GM21390 (cell line): ENCODE measurements around the gene HJV.
A peak's percentile ranks its signal among the peaks of the same experiment; 100 is the strongest.
"Not testable (repeated sequence)": the region's sequence is repeated elsewhere in the genome, so short reads cannot be mapped to it uniquely, and the experiment has no call there.

Source experiments
- ATAC-seq: cut with Tn5 transposase; IDR thresholded peaks from one replicate; pipeline ENCODE4 v1.9.1; 2021; ENCODE audit not compliant: unreplicated experiment

Gene HJV, protein sequence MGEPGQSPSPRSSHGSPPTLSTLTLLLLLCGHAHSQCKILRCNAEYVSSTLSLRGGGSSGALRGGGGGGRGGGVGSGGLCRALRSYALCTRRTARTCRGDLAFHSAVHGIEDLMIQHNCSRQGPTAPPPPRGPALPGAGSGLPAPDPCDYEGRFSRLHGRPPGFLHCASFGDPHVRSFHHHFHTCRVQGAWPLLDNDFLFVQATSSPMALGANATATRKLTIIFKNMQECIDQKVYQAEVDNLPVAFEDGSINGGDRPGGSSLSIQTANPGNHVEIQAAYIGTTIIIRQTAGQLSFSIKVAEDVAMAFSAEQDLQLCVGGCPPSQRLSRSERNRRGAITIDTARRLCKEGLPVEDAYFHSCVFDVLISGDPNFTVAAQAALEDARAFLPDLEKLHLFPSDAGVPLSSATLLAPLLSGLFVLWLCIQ

GRCh38 chr1:146021622-146022402 is at the start of gene HJV:
TSS of gene HJV (minus strand) at chr1:146021735. CDS start at chr1:146020231, 1,504 bp downstream.
- ATAC-seq, result no peak

DNA sequence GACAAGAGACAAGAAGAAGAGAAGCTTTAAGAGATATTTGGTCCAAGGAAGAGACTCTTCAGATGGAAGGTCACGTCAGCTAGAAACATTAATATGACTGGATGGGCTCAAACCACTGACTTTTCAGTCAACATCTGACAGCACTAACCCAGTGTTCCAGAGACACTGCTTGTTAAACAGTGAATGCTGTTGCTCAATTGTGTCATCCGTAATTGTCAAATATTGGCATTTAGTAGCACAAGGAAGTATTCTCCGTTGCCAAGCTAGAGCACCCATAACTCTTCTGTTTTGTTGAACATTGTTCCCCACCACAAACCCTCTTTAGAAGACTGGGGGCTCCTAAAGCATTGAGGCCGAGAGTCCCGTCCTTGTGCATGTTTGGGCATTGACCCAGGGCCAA is 37.6 kb upstream of the HJV start:
- ATAC-seq, result not testable (repeated sequence)

DNA sequence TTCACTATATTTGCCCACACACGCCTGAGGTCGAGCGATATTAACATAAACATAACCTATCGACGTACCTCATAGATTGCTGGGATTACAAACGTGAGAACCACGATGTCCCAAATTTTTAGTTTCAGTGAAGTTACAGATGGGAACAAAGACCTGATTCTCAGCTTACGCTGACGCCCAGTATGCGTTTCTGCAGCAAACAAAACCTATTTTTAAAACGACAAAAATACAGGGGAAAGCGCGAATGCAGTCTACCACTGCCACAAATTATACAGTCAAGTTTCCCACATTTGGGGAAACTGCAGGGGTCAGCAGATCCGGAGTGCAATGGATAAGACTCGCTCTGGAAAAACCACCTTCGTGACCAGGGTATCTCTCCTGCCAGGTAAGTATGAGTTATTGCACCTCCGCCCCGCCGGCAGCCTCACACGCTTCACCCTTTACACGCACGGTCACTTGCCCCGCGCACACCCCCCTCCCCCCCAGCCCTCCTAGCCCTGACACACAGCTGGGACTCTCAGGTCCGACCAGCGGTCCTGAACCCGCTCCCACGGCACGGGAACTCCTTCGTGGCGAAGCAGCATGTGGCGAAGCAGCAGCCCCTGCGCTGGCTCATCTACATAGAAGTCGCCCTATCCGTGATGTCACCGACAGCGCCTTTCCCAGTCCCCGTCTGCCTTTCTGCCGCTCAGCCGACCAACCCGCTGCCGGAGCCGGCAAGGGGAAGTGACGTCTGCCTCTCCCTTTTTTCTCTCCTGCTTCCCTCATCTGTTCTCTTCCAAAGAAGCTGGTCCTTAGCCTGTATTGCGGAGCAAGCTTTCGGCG is 30.5 kb upstream of the HJV start:
- peak; percentile 88 for ATAC-seq

- no peak for ATAC-seq
Observed at GRCh38 chr1:146051452-146051851, 29.9 kb upstream of the HJV start.

DNA sequence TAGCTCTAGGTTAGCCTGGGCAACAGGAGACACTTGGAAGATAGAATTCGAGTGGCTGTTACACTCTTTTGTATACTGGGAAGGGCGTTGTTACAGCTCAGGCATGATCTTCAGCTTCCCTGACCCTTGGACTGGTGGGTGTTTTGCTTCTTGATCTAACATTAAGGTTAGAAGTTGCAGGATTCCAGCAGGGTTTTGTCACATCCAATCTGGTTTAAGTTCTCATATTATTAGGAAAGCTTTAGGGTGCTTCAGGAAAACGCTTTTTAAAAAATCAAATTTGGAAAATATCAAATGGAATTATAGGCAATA is 29.1 kb upstream of the HJV start:
- ATAC-seq, result not testable (repeated sequence)

DNA sequence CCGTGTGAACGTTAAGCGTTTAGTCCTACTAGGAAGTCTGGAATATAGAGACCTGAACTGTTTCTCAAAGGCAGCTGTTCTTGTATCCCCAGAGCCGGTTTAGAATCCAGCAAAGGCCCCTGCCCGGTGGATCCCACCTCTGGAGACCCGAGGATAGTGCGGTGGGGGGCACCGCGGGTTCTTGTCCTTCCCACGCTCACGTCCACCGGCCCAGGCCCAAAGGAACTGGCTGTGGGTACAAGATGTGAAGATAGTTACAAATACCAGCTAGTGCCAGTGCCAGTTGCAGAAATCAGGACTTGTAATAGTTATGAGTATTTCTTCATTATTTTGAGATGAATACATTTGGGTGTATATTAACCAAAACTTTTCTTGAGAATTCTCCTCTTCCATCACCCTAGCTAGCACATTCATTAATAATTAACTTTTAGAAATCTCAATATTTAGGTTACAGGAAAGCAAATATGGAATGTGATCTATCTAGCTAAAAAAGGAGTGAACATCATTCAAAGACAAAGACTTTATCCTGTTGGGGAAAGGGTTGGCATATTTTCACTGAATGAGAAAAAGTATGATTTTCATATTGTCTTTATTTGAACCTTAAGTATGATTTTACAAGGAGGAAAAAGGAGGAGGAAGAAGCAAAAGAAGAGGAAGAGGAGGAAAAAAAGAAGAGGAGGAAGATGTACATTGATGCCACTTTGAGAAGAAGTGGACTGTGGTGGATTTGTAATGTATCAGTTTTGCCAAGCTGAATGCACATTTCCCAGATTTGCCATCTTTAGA is 28.5 kb upstream of the HJV start:
- not testable (repeated sequence) for ATAC-seq

DNA sequence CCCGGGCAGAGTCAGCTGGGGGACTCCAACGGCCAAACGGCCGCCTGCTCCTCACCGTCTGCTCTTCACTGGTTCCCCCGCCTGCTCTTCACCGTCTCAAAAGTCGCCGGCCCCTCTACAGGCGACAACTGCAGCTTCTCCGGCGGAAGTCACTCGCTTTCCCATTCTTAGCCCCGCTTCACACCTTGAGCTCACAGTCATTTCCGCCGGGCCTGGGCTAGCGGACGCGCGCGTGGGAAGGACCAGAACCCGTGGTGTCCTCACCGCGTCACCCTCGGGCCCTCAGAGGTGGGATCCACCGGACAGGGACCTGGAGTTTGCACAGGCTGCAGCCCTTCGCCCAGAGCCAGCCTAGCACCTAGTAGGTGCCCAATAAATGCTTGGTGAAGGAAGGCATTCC is 27.9 kb upstream of the HJV start:
- no peak for ATAC-seq

DNA sequence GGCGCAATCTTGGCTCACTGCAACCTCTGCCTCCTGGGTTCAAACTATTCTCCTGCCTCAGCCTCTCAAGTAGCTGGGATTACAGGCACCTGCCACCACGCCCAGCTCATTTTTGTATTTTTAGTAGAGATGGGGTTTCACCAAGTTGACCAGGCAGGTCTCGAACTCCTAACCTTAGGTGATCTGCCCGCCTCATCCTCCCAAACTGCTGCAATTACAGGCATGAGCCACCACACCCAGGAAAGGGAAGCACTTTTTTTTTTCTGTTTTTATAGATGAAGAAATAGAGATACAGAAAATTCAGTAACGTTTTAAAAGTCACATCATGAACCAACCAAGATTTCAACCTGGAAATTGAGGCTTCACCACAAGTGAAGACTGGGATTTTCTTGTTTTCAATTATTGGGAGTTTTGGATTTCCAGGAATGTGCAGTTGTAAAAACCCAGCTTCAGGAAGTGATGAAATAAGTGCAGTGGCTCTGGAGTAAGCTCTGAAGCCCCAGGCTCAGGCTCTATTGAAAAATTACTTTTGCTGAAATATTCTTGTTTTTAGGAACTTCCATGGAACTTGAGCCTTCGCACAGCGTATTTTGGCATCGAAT is 27.1 kb upstream of the HJV start:
- not testable (repeated sequence) for ATAC-seq

DNA sequence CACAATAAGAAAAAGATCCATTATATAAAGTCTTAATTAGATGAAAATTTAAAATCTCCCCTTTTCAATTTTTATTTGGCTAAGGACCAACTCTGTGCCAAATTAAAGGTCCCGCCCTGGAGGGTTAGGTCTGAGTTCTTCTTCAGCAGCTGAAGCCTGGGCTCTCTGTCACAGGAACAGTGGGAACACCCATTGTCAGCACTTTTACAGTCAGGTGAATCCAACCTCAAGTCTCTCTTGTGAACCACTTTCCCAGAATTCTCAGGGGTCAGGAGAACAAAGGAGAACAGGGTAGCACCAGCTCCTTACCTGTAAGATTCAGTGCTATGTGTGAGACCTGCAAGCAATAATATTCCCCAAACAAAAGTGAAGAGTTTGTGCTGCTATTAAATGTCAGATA is 25.1 kb upstream of the HJV start:
- no peak for ATAC-seq

DNA sequence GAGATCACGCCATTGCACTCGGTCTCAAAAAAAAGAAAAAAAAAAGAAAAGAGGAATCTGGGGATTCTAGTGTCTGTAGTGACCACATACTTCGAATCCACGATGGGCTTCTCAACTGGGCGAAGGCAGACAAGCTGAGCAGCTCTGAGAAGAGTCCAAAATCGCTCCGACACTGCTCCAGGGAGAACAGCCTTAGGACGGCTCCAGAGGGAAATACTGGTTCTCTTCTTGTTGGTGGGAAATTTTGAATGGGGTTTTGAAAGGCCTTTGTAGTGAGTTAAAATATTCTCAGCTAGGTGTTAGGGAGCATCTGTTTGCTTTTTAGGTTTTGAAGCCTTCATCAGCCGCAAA is 18.3 kb upstream of the HJV start:
- no peak for ATAC-seq

- ATAC-seq, result no peak
Observed at GRCh38 chr1:146036965-146037646, 15.6 kb upstream of the HJV start.

GRCh38 chr1:146036241-146036964 is 14.9 kb upstream of the HJV start:
- ATAC-seq, result no peak

GRCh38 chr1:146035048-146035423 is 13.5 kb upstream of the HJV start:
- no peak for ATAC-seq

- ATAC-seq, result no peak
Observed at GRCh38 chr1:146032631-146033219, 11.2 kb upstream of the HJV start.

GRCh38 chr1:146031476-146031875 is 9.9 kb upstream of the HJV start:
- ATAC-seq, result no peak

- no peak for ATAC-seq
Observed at GRCh38 chr1:146029117-146029516, 7.6 kb upstream of the HJV start.

DNA sequence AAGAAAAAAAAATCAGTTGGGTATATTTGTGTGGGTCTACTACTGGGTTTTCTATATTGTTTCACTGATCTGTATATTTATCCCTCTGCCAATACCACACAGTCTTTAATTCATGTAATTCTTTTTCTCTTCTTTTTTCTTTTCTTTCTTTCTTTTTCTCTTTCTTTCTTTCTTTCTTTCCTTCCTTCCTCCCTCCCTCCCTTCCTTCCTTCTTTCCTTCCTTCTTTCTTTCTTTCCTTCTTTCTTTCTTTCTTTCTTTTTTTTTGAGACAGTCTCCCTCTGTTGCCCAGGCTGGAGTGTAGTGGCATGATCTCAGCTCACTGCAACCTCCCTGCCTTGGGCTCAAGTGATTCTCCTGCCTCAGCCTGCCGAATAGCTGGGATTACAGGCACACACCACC is 5.1 kb upstream of the HJV start:
- ATAC-seq, result not testable (repeated sequence)

GRCh38 chr1:146025787-146026495 is 4.4 kb upstream of the HJV start:
- ATAC-seq, result not testable (repeated sequence)
